Natural killer cell (primary cell): ENCODE measurements around the gene VASH2. TPM values are rescaled to one million over a fixed set of nuclear protein-coding genes. Genes with fewer than 3 reads are reported as not detected.
A peak's percentile ranks its signal among the peaks of the same experiment; 100 is the strongest.

Source experiments
- ATAC-seq, 3 donors: fragments of 150-1000 bp in 2 of 3; fragments of 200-7000 bp in 1 of 3; cut with Tn5 transposase; 1 replicate in 1 of 3; 2 replicates in 2 of 3; pipeline ENCODE4 v1.10.0; 2021; ENCODE audit warnings: mild to moderate bottlenecking in 2 of 3, moderate library complexity in 2 of 3
- DNase-seq, 2 donors: peaks; one replicate each; pipeline versions ENCODE4 v3.0.0 to v3.0.0-alpha.2; 2013 to 2021; ENCODE audit warnings: mixed read lengths in 1 of 2
- H3K27ac ChIP-seq: one replicate; pipeline ENCODE4 v1.5.1; 2013; ENCODE audit warnings: mild to moderate bottlenecking, low read length
- H3K27me3 ChIP-seq: one replicate; pipeline ENCODE4 v1.6.1; 2013; ENCODE audit warnings: low read length; ENCODE audit not compliant: control insufficient read depth, insufficient read depth
- H3K36me3 ChIP-seq: one replicate; pipeline ENCODE4 v1.6.1; 2013; ENCODE audit warnings: low read length; ENCODE audit not compliant: control insufficient read depth, insufficient read depth
- H3K4me1 ChIP-seq: one replicate; pipeline ENCODE4 v1.6.1; 2013; ENCODE audit warnings: low read length; ENCODE audit not compliant: control insufficient read depth, insufficient read depth
- H3K4me3 ChIP-seq: one replicate; pipeline ENCODE4 v1.5.1; 2013; ENCODE audit warnings: low read length
- H3K9me3 ChIP-seq: one replicate; pipeline ENCODE4 v1.6.1; 2013; ENCODE audit warnings: low read length; ENCODE audit not compliant: control insufficient read depth, insufficient read depth
- H3K27ac Mint-ChIP-seq, 2 donors: one replicate each; pipeline ENCODE4 v1.8.0; 2022; ENCODE audit warnings: mild to moderate bottlenecking in 2 of 2, mixed read lengths in 2 of 2, moderate library complexity in 1 of 2
- H3K27me3 Mint-ChIP-seq, 2 donors: one replicate each; pipeline ENCODE4 v1.8.0; 2022; ENCODE audit warnings: low read depth in 2 of 2, mixed read lengths in 2 of 2
- H3K36me3 Mint-ChIP-seq: one replicate; pipeline ENCODE4 v1.8.0; 2022; ENCODE audit warnings: mixed read lengths
- H3K4me1 Mint-ChIP-seq, 2 donors: one replicate each; pipeline ENCODE4 v1.8.0; 2022; ENCODE audit warnings: mixed read lengths in 2 of 2
- H3K4me3 Mint-ChIP-seq: one replicate; pipeline ENCODE4 v1.8.0; 2022; ENCODE audit warnings: mild to moderate bottlenecking, moderate library complexity, mixed read lengths
- H3K9me3 Mint-ChIP-seq, 2 donors: one replicate each; pipeline ENCODE4 v1.8.0; 2022; ENCODE audit warnings: mixed read lengths in 2 of 2
- CTCF ChIP-seq: fragments of 200-600 bp; IDR thresholded peaks from one replicate; pipeline ENCODE4 v1.8.0; 2022; ENCODE audit warnings: antibody characterized with exemption
- WGBS: methylation state at CpG from one replicate; pipeline ENCODE4 v1.1.7; 2013; ENCODE audit warnings: missing lambda C conversion rate; ENCODE audit not compliant: insufficient coverage; 5-methylcytosine and 5-hydroxymethylcytosine counted together
- intact Hi-C: fragments of 100-400 bp; cut with micrococcal nuclease; formaldehyde crosslinking; loops from one replicate; pipeline ENCODE4 v1.14.2; 2022
- total RNA-seq, 4 donors: library from RNA; stranded (reverse); fragments of 120-200 nt in 1 of 4; gene quantifications; one replicate each; pipeline versions ENCODE4 v1.2.3 to v1.2.4, GENCODE V29; 2013 to 2022

The VASH2 gene
- total RNA-seq, 3 donors from 2014 or later (not counting 1 experiment from before 2014, with no cell fraction given): not detected

- H3K4me3 Mint-ChIP-seq: no peak overlapping the region
- H3K36me3 Mint-ChIP-seq: no peaks in the 10 kb centered on the region
- Histone ChIP-seq H3K4me1 (no peaks in the 10 kb centered on the region), H3K36me3 (no peaks in the 10 kb centered on the region), H3K27me3 (no peaks in the 10 kb centered on the region), H3K4me3 (no peak overlapping the region), H3K9me3 (no peaks in the 10 kb centered on the region), H3K27ac (no peak overlapping the region)
- WGBS: 88% methylated on average over 5 of the region's 5 CpGs
- intact Hi-C loops: no loop called here
- H3K4me1 Mint-ChIP-seq: no peaks in the 10 kb centered on the region
- TF ChIP-seq CTCF: no peak
- H3K27ac Mint-ChIP-seq: no peak overlapping the region
- no peak for ATAC-seq
- H3K27me3 Mint-ChIP-seq: peaks cover 22 to 36% of the 10 kb centered on the region in 2 donors
- no peak for DNase-seq
- no peaks in the 10 kb centered on the region for H3K9me3 Mint-ChIP-seq
These were observed 16.3 kb downstream of the VASH2 start for GRCh38 chr1:212966616-212967015.

- TF ChIP-seq CTCF: no peak
- no peaks in the 10 kb centered on the region for H3K27me3 ChIP-seq
- H3K4me3 Mint-ChIP-seq: no peak overlapping the region
- intact Hi-C loops: no loop called here
- no peak overlapping the region for H3K27ac Mint-ChIP-seq
- 88% methylated on average over 8 of the region's 8 CpGs for WGBS
- no peak overlapping the region for H3K4me3 ChIP-seq
- ATAC-seq (peak in 1 of 3 donors; percentile 47), DNase-seq (peak in 1 of 2 donors; percentile 10)
- H3K27ac ChIP-seq: no peak overlapping the region
- no peaks in the 10 kb centered on the region for H3K36me3 ChIP-seq
- H3K4me1 ChIP-seq: no peaks in the 10 kb centered on the region
- no peaks in the 10 kb centered on the region for H3K4me1 Mint-ChIP-seq
- peaks cover 18 to 36% of the 10 kb centered on the region in 2 donors for H3K27me3 Mint-ChIP-seq
- H3K9me3 Mint-ChIP-seq: no peaks in the 10 kb centered on the region
- no peaks in the 10 kb centered on the region for H3K9me3 ChIP-seq
- H3K36me3 Mint-ChIP-seq: no peaks in the 10 kb centered on the region
These were observed 17.5 kb downstream of the VASH2 start for GRCh38 chr1:212967801-212968200.

GRCh38 chr1:212968368-212968863, 18.1 kb downstream of the VASH2 start:
- H3K4me1 ChIP-seq: no peaks in the 10 kb centered on the region
- intact Hi-C loops: no loop called here
- Mint-ChIP-seq H3K9me3 (no peaks in the 10 kb centered on the region), H3K36me3 (no peaks in the 10 kb centered on the region), H3K4me3 (no peak overlapping the region), H3K4me1 (no peaks in the 10 kb centered on the region), H3K27me3 (peaks cover 18 to 41% of the 10 kb centered on the region in 2 donors), H3K27ac (no peak overlapping the region)
- no peaks in the 10 kb centered on the region for H3K9me3 ChIP-seq
- no peaks in the 10 kb centered on the region for H3K36me3 ChIP-seq
- ATAC-seq: no peak
- H3K27ac ChIP-seq: no peak overlapping the region
- 59% methylated on average over 3 of the region's 3 CpGs for WGBS
- no peak for TF ChIP-seq CTCF
- H3K27me3 ChIP-seq: no peaks in the 10 kb centered on the region
- DNase-seq: no peak
- no peak overlapping the region for H3K4me3 ChIP-seq

GRCh38 chr1:212970085-212970484, 19.7 kb downstream of the VASH2 start:
- WGBS: 91% methylated on average over 4 of the region's 4 CpGs
- Mint-ChIP-seq H3K36me3 (no peaks in the 10 kb centered on the region), H3K27ac (no peak overlapping the region), H3K4me1 (no peaks in the 10 kb centered on the region), H3K9me3 (no peaks in the 10 kb centered on the region), H3K27me3 (peaks cover 12 to 45% of the 10 kb centered on the region in 2 donors), H3K4me3 (no peak overlapping the region)
- Histone ChIP-seq H3K27ac (no peak overlapping the region), H3K27me3 (no peaks in the 10 kb centered on the region), H3K36me3 (no peaks in the 10 kb centered on the region), H3K9me3 (no peaks in the 10 kb centered on the region), H3K4me1 (no peaks in the 10 kb centered on the region), H3K4me3 (no peak overlapping the region)
- ATAC-seq: no peak
- intact Hi-C loops: no loop called here
- DNase-seq: no peak
- no peak for TF ChIP-seq CTCF
